Esophagus squamous epithelium (tissue), 5 donors: ENCODE results near the gene KCND2. TPM values are rescaled to one million over a fixed set of nuclear protein-coding genes. Genes with fewer than 3 reads are reported as not detected.

Experiments
- DNase-seq: peaks from one replicate; lab custom pipeline; 2025; lab: John Stamatoyannopoulos, UW
- H3K27ac ChIP-seq, 4 donors: fragments of 200-600 bp; sonication (generic); one replicate each; pipeline ENCODE4 v1.5.1; 2016 to 2019; ENCODE audit warnings: mild to moderate bottlenecking in 1 of 4
- H3K27me3 ChIP-seq, 4 donors: fragments of 200-600 bp; sonication (generic); 1 replicate in 3 of 4; 2 replicates in 1 of 4; pipeline versions ENCODE4 v1.5.1 to v1.6.0; 2017 to 2021; ENCODE audit warnings: antibody characterized with exemption in 1 of 4
- H3K36me3 ChIP-seq, 3 donors: fragments of 200-600 bp; sonication (generic); one replicate each; pipeline ENCODE4 v1.5.1; 2016 to 2019
- H3K4me1 ChIP-seq, 3 donors: fragments of 200-600 bp; sonication (generic); one replicate each; pipeline ENCODE4 v1.5.1; 2017 to 2019
- H3K4me3 ChIP-seq, 4 donors: fragments of 200-600 bp; sonication (generic); 1 replicate in 3 of 4; 2 replicates in 1 of 4; pipeline ENCODE4 v1.5.1; 2016 to 2019; ENCODE audit warnings: mild to moderate bottlenecking in 2 of 4, moderate library complexity in 1 of 4
- H3K9me3 ChIP-seq, 3 donors: fragments of 200-600 bp; sonication (generic); one replicate each; pipeline ENCODE4 v1.5.1; 2016 to 2019
- POLR2A ChIP-seq, 4 donors: fragments of 450-650 bp; IDR thresholded peaks; one replicate each; pipeline ENCODE4 v1.6.1; 2017; ENCODE audit warnings: antibody characterized with exemption in 4 of 4, mild to moderate bottlenecking in 4 of 4, moderate library complexity in 3 of 4
- WGBS, 2 donors: methylation state at CpG; one replicate each; pipeline ENCODE4 v1.1.5; 2018; 5-methylcytosine and 5-hydroxymethylcytosine counted together
- intact Hi-C: fragments of 100-400 bp; cut with DNase I; formaldehyde crosslinking; loops from one replicate; pipeline ENCODE4 v1.15.0; 2022
- total RNA-seq, 4 donors: library from RNA; depleted of rRNA; stranded (reverse); fragments of >200 nt; gene quantifications; one replicate each; pipeline ENCODE4 v1.1.0, GENCODE V29; 2016
- TF ChIP-seq, protein P1 (sequence below), 6 experiments: fragments of 450-650 bp in 4 of 6; fragments of 200-600 bp in 2 of 6; sonication (generic) in 2 of 6; IDR thresholded peaks; one replicate each; pipeline ENCODE4 v1.5.1; 2016 to 2019; ENCODE audit warnings: antibody characterized with exemption in 6 of 6, mild to moderate bottlenecking in 4 of 6, moderate library complexity in 4 of 6
- donor health status: DM: yes; HTN: yes; CAD: no.

KCND2 gene
- total RNA-seq, 4 donors from 2014 or later: 0.09 to 0.19 TPM; not detected in 2

DNA sequence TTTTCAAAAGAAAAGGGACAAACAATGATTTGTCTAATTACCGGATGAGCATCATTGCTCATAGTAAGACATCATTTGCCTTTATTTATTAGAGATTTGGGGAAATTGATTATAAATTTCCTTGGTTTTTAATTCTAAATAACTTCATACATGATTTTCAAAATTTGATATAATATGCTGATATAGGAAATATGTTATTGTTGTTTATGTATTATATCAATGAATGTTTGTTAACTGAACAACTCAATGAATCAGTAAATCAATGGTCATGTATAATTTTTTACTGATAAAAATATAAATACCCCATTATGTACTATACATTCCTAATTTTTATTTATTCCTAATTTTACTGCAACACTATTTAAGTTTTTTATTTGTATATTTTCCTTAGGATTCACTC lies 327.6 kb downstream of the KCND2 start:
- DNase-seq: no peak
- no peaks in the 10 kb centered on the region for H3K9me3 ChIP-seq
- no peak overlapping the region for H3K27ac ChIP-seq
- no peaks in the 10 kb centered on the region for H3K4me1 ChIP-seq
- intact Hi-C loops: no loop called here
- no peak overlapping the region for H3K4me3 ChIP-seq
- 93 to 98% methylated on average over 1 of the region's 1 CpG for WGBS, 2 donors
- H3K27me3 ChIP-seq: no peaks in the 10 kb centered on the region
- TF ChIP-seq POLR2A (IDR thresholded peaks at IDR 0.05): no peak
- TF ChIP-seq, protein P1, sequence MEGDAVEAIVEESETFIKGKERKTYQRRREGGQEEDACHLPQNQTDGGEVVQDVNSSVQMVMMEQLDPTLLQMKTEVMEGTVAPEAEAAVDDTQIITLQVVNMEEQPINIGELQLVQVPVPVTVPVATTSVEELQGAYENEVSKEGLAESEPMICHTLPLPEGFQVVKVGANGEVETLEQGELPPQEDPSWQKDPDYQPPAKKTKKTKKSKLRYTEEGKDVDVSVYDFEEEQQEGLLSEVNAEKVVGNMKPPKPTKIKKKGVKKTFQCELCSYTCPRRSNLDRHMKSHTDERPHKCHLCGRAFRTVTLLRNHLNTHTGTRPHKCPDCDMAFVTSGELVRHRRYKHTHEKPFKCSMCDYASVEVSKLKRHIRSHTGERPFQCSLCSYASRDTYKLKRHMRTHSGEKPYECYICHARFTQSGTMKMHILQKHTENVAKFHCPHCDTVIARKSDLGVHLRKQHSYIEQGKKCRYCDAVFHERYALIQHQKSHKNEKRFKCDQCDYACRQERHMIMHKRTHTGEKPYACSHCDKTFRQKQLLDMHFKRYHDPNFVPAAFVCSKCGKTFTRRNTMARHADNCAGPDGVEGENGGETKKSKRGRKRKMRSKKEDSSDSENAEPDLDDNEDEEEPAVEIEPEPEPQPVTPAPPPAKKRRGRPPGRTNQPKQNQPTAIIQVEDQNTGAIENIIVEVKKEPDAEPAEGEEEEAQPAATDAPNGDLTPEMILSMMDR (IDR thresholded peaks at IDR 0.05): no peak
- H3K36me3 ChIP-seq: no peaks in the 10 kb centered on the region

DNA sequence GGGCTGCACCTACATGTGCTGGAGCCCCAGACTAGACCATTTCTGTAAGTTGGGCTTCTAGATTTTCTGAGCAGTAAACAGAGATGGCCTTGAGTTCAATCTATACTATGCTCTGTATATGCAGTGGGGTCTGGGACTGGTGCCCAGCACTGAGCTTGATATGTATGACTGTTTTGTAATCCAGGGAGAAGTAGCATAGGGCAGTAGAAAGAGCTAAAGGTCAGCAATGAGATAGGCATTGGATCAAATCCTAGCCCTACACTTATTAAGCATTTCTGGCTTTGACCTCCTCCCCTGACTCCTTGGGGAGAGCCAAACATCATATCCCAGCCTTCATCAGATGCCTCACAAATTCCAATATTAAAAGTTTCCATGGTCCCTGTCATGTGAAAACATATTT lies 330.4 kb downstream of the KCND2 start:
- TF ChIP-seq POLR2A (IDR thresholded peaks at IDR 0.05): no peak
- TF ChIP-seq, protein P1 (IDR thresholded peaks at IDR 0.05): no peak
- no peak for DNase-seq
- Histone ChIP-seq H3K9me3 (no peaks in the 10 kb centered on the region), H3K4me1 (no peaks in the 10 kb centered on the region), H3K27ac (no peak overlapping the region), H3K36me3 (no peaks in the 10 kb centered on the region), H3K4me3 (no peak overlapping the region), H3K27me3 (no peaks in the 10 kb centered on the region)
- intact Hi-C loops: no loop called here

DNA sequence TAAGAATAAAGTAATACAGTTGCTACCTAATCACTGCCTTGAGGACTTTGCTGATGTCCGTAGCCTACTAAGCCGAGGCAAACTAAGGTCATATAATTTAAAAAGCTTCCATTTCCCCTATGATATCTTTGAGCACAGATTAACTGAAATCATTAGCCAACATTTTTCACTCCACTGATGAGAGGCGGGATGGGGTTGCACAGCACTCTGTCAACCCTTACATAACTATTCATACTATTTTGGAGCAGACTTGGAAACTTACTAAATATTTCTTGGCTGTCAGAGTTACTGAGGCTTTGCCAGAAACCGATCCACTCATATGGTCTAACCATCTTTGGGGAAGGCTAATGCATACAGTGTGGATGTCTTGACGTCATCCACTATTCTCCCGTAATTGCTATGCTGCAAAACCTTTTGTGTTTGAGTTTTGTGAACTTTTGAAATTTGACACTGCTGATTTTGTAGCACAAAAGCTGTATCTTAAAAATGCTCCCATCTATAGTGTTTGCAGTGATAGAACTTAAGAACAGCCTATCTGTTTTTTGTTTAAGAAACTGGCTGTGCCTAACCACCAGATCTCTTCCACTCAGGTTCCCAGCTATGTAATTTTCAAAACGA lies 336.3 kb downstream of the KCND2 start:
- H3K4me1 ChIP-seq: no peaks in the 10 kb centered on the region
- no peak overlapping the region for H3K4me3 ChIP-seq
- no peak overlapping the region for H3K27ac ChIP-seq
- WGBS, 2 donors: 50 to 63% methylated on average over 7 of the region's 7 CpGs
- intact Hi-C loops: no loop called here
- TF ChIP-seq, protein P1 (IDR thresholded peaks at IDR 0.05): no peak
- TF ChIP-seq POLR2A (IDR thresholded peaks at IDR 0.05): no peak
- no peak for DNase-seq
- H3K36me3 ChIP-seq: no peaks in the 10 kb centered on the region
- no peaks in the 10 kb centered on the region for H3K27me3 ChIP-seq
- no peaks in the 10 kb centered on the region for H3K9me3 ChIP-seq

DNA sequence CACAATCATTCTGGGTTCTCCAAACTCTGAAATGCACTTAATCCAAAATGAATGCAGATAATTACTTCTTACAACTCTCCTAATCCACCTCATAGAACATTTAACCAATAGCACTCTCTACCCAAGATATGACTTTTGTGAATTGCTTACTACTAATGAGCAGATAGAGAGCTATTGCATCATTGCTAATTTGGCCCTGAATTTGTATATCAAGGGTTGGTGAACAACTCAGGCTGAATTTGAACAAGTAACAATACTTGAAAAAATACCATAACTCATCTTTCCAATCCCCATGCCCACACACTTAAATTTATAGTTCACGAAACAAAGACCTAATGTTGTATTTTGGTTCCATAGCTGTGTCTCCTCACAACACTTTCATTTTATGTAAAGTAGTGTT lies 339.0 kb downstream of the KCND2 start:
- intact Hi-C loops: no loop called here

DNA sequence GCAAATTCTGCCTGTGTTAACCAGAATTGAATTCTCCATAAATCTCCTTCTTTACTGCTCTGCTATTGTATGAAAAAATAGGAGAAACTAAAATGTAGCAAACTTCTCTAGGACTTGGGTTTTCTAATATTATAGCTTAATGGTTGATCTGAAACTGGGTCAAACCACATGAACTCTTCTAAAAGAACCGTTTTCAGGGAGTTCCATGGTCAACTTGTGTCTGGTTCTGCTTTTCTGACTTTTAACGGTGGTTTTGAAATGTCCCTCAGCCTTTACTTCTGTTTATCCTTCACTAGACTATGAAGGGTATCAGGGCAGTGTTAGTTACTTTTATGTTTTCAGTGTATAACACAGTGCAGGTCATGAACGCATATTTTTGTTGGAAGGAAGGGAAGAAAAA lies 342.7 kb downstream of the KCND2 start:
- H3K4me3 ChIP-seq: no peak overlapping the region
- TF ChIP-seq POLR2A (IDR thresholded peaks at IDR 0.05): no peak
- TF ChIP-seq, protein P1 (IDR thresholded peaks at IDR 0.05): no peak
- no peak for DNase-seq
- no peaks in the 10 kb centered on the region for H3K27me3 ChIP-seq
- intact Hi-C loops: no loop called here
- no peak overlapping the region for H3K27ac ChIP-seq
- H3K9me3 ChIP-seq: no peaks in the 10 kb centered on the region
- no peaks in the 10 kb centered on the region for H3K4me1 ChIP-seq
- WGBS, 2 donors: 53 to 71% methylated on average over 3 of the region's 3 CpGs
- no peaks in the 10 kb centered on the region for H3K36me3 ChIP-seq

More for the DNA sequence above, 339.0 kb downstream of the KCND2 start:
- Histone ChIP-seq H3K27me3 (no peaks in the 10 kb centered on the region), H3K9me3 (no peaks in the 10 kb centered on the region), H3K36me3 (no peaks in the 10 kb centered on the region), H3K4me1 (no peaks in the 10 kb centered on the region), H3K27ac (no peak overlapping the region), H3K4me3 (no peak overlapping the region)
- DNase-seq: no peak
- no peak for TF ChIP-seq POLR2A (IDR thresholded peaks at IDR 0.05)
- TF ChIP-seq, protein P1 (IDR thresholded peaks at IDR 0.05): no peak
- WGBS, 2 donors: 84 to 92% methylated on average over 1 of the region's 1 CpG
